Liver (tissue), 9 donors: ENCODE data around the gene ZCCHC8. TPM values are rescaled to one million over a fixed set of nuclear protein-coding genes. Genes with fewer than 3 reads are reported as not detected.

Experiments used
- DNase-seq: peaks from one replicate; pipeline ENCODE4 v3.0.0-alpha.2; 2017; ENCODE audit warnings: low spot score
- H3K27ac ChIP-seq, 2 donors: one replicate each; pipeline ENCODE4 v1.7.0; 2013; ENCODE audit warnings: inconsistent platforms in 2 of 2, low read length in 2 of 2, control low read depth in 1 of 2, low read depth in 1 of 2, mild to moderate bottlenecking in 1 of 2
- H3K27me3 ChIP-seq, 4 donors: one replicate each; pipeline versions ENCODE4 v1.6.1 to v1.7.0; 2013; ENCODE audit warnings: low read length in 3 of 4, inconsistent platforms in 1 of 4, mild to moderate bottlenecking in 1 of 4, moderate library complexity in 1 of 4; ENCODE audit not compliant: control insufficient read depth in 4 of 4, insufficient read depth in 4 of 4
- H3K36me3 ChIP-seq, 4 donors: one replicate each; pipeline versions ENCODE4 v1.6.1 to v1.7.0; 2013; ENCODE audit warnings: low read length in 3 of 4, mild to moderate bottlenecking in 3 of 4, low read depth in 1 of 4, moderate library complexity in 1 of 4; ENCODE audit not compliant: control insufficient read depth in 4 of 4, insufficient read depth in 3 of 4
- H3K4me1 ChIP-seq, 4 donors: one replicate each; pipeline versions ENCODE4 v1.6.1 to v1.7.0; 2013; ENCODE audit warnings: low read length in 3 of 4, mild to moderate bottlenecking in 3 of 4, moderate library complexity in 1 of 4; ENCODE audit not compliant: control insufficient read depth in 4 of 4, insufficient read depth in 4 of 4
- H3K4me3 ChIP-seq, 3 donors: one replicate each; pipeline versions ENCODE4 v1.6.1 to v1.7.0; 2013; ENCODE audit warnings: low read length in 3 of 3, control low read depth in 1 of 3, low read depth in 1 of 3, mild to moderate bottlenecking in 1 of 3
- H3K9ac ChIP-seq, 2 donors: one replicate each; pipeline ENCODE4 v1.7.0; 2013; ENCODE audit warnings: low read length in 2 of 2, mild to moderate bottlenecking in 2 of 2, moderate library complexity in 2 of 2, control low read depth in 1 of 2, low read depth in 1 of 2
- H3K9me3 ChIP-seq, 4 donors: one replicate each; pipeline versions ENCODE4 v1.6.1 to v1.7.0; 2013; ENCODE audit warnings: low read length in 3 of 4; ENCODE audit not compliant: control insufficient read depth in 4 of 4
- EGR1 ChIP-seq, 2 donors: IDR thresholded peaks; 2 replicates each; pipeline ENCODE4 v1.6.1; 2016 to 2018; ENCODE audit warnings: antibody characterized with exemption in 2 of 2, low read depth in 2 of 2
- FOXA2 ChIP-seq: IDR thresholded peaks from 2 replicates; pipeline ENCODE4 v1.6.1; 2016; ENCODE audit warnings: antibody characterized with exemption
- GABPA ChIP-seq, 2 donors: IDR thresholded peaks in 1 of 2; conservative IDR thresholded peaks in 1 of 2; 2 replicates each; pipeline ENCODE4 v1.6.1; 2016; ENCODE audit warnings: antibody characterized with exemption in 2 of 2, mild to moderate bottlenecking in 1 of 2, moderate library complexity in 1 of 2
- HNF4A ChIP-seq, 2 donors: conservative IDR thresholded peaks; 2 replicates each; pipeline ENCODE4 v1.6.1; 2016; ENCODE audit warnings: antibody characterized with exemption in 2 of 2, mild to moderate bottlenecking in 2 of 2
- JUND ChIP-seq, 2 donors: IDR thresholded peaks; 2 replicates each; pipeline ENCODE4 v1.6.1; 2016; ENCODE audit warnings: antibody characterized with exemption in 2 of 2
- NR2F2 ChIP-seq: IDR thresholded peaks from 2 replicates; pipeline ENCODE4 v1.6.1; 2016; ENCODE audit warnings: antibody characterized with exemption
- RAD21 ChIP-seq, 2 donors: IDR thresholded peaks; 2 replicates each; pipeline ENCODE4 v1.6.1; 2016; ENCODE audit warnings: antibody characterized with exemption in 2 of 2, mild to moderate bottlenecking in 2 of 2
- RXRA ChIP-seq, 2 donors: IDR thresholded peaks; 2 replicates each; pipeline ENCODE4 v1.6.1; 2017 to 2018; ENCODE audit warnings: antibody characterized with exemption in 2 of 2, mild to moderate bottlenecking in 1 of 2
- SP1 ChIP-seq: IDR thresholded peaks from 2 replicates; pipeline ENCODE4 v1.6.1; 2018; ENCODE audit warnings: antibody characterized with exemption, mild to moderate bottlenecking
- TAF1 ChIP-seq: conservative IDR thresholded peaks from 2 replicates; pipeline ENCODE4 v1.6.1; 2016; ENCODE audit warnings: antibody characterized with exemption, mild to moderate bottlenecking
- YY1 ChIP-seq: IDR thresholded peaks from 2 replicates; pipeline ENCODE4 v1.6.1; 2016; ENCODE audit warnings: antibody characterized with exemption, mild to moderate bottlenecking
- WGBS: extraction: QIAGEN DNeasy Blood & Tissue Kit; methylation state at CpG from one replicate; pipeline ENCODE4 v1.1.7; 2013; 5-methylcytosine and 5-hydroxymethylcytosine counted together
- polyA plus RNA-seq, 2 donors: library from polyadenylated mRNA; stranded (reverse) in 1 of 2; unstranded in 1 of 2; fragments of 200-250 nt in 1 of 2; fragments of >200 nt in 1 of 2; fragmentation: Nextera tagmentation in 1 of 2; extraction: Ambion mirVana in 1 of 2; gene quantifications; one replicate each; pipeline versions ENCODE4 v1.2.1 to v1.2.3, GENCODE V29; 2013 to 2015
- total RNA-seq, 2 donors: library from RNA; depleted of rRNA; stranded (reverse); fragments of >200 nt; gene quantifications; one replicate each; pipeline ENCODE4 v1.2.3, GENCODE V29; 2014
- TF ChIP-seq, protein P1 (sequence below): IDR thresholded peaks from 2 replicates; pipeline ENCODE4 v1.6.1; 2016; ENCODE audit warnings: antibody characterized with exemption, mild to moderate bottlenecking
- TF ChIP-seq, protein P2 (sequence below): fragments of 150-350 bp; IDR thresholded peaks from 2 replicates; pipeline ENCODE4 v1.5.1; 2017; ENCODE audit warnings: improper control_type of control experiment, low read depth, low read length; ENCODE audit not compliant: missing input control
- TF ChIP-seq, protein P3 (sequence below): IDR thresholded peaks from 2 replicates; pipeline ENCODE4 v1.6.1; 2016; ENCODE audit warnings: antibody characterized with exemption
- TF ChIP-seq, protein P4 (sequence below): IDR thresholded peaks from 2 replicates; pipeline ENCODE4 v1.6.1; 2016; ENCODE audit warnings: antibody characterized with exemption
- TF ChIP-seq, protein P5 (sequence below): IDR thresholded peaks from 2 replicates; pipeline ENCODE4 v1.6.1; 2016; ENCODE audit warnings: antibody characterized with exemption
- donor health status: healthy.
- donor health status: healthy.
- donor health status: healthy.
- donor health status: healthy.
- donor health status: healthy.

ZCCHC8 gene
- total and polyA plus RNA-seq, 4 donors, result 5.2 to 20.5 (median 12.9) TPM

DNA sequence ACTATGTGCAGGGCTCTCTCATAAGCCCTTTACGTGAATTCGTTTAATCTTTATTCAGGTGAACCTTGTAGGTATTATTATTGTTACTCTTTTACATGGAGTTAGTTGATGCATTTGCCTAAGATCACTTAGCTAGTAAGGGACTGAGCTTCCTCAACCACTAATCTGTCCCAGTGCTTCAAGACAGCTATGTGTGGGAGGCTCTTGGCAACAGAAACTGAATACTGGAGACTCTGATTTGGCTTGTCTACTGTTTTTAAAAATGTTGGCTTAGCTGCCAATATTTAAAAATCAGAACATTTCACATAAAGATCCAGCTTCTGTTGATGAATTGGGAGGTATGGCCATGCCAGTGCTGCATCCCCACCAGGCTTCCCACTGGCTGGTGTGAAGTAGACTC is 33.1 kb upstream of the ZCCHC8 start:
- H3K27ac ChIP-seq, result no peak overlapping the region
- no peak for DNase-seq
- H3K4me1 ChIP-seq, result no peaks in the 10 kb centered on the region
- H3K4me3 ChIP-seq, result no peak overlapping the region
- peaks cover 0 to 3% (median 1%) of the 10 kb centered on the region in 4 donors for H3K36me3 ChIP-seq
- no peaks in the 10 kb centered on the region for H3K9me3 ChIP-seq
- H3K9ac ChIP-seq, result no peak overlapping the region
- no peaks in the 10 kb centered on the region for H3K27me3 ChIP-seq
- TF ChIP-seq TAF1, result no peak
- TF ChIP-seq, protein P1, sequence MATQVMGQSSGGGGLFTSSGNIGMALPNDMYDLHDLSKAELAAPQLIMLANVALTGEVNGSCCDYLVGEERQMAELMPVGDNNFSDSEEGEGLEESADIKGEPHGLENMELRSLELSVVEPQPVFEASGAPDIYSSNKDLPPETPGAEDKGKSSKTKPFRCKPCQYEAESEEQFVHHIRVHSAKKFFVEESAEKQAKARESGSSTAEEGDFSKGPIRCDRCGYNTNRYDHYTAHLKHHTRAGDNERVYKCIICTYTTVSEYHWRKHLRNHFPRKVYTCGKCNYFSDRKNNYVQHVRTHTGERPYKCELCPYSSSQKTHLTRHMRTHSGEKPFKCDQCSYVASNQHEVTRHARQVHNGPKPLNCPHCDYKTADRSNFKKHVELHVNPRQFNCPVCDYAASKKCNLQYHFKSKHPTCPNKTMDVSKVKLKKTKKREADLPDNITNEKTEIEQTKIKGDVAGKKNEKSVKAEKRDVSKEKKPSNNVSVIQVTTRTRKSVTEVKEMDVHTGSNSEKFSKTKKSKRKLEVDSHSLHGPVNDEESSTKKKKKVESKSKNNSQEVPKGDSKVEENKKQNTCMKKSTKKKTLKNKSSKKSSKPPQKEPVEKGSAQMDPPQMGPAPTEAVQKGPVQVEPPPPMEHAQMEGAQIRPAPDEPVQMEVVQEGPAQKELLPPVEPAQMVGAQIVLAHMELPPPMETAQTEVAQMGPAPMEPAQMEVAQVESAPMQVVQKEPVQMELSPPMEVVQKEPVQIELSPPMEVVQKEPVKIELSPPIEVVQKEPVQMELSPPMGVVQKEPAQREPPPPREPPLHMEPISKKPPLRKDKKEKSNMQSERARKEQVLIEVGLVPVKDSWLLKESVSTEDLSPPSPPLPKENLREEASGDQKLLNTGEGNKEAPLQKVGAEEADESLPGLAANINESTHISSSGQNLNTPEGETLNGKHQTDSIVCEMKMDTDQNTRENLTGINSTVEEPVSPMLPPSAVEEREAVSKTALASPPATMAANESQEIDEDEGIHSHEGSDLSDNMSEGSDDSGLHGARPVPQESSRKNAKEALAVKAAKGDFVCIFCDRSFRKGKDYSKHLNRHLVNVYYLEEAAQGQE, result no peak
- no peak for TF ChIP-seq YY1
- TF ChIP-seq FOXA2, result no peak
- no peak for TF ChIP-seq GABPA (IDR thresholded peaks at IDR 0.05 in 1 of 2, conservative IDR thresholded peaks at IDR 0.05 in 1 of 2)
- no peak for TF ChIP-seq HNF4A (conservative IDR thresholded peaks at IDR 0.05)
- no peak for TF ChIP-seq RXRA (IDR thresholded peaks at IDR 0.05)
- TF ChIP-seq, protein P2, sequence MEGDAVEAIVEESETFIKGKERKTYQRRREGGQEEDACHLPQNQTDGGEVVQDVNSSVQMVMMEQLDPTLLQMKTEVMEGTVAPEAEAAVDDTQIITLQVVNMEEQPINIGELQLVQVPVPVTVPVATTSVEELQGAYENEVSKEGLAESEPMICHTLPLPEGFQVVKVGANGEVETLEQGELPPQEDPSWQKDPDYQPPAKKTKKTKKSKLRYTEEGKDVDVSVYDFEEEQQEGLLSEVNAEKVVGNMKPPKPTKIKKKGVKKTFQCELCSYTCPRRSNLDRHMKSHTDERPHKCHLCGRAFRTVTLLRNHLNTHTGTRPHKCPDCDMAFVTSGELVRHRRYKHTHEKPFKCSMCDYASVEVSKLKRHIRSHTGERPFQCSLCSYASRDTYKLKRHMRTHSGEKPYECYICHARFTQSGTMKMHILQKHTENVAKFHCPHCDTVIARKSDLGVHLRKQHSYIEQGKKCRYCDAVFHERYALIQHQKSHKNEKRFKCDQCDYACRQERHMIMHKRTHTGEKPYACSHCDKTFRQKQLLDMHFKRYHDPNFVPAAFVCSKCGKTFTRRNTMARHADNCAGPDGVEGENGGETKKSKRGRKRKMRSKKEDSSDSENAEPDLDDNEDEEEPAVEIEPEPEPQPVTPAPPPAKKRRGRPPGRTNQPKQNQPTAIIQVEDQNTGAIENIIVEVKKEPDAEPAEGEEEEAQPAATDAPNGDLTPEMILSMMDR, result no peak
- no peak for TF ChIP-seq NR2F2
- TF ChIP-seq JUND (IDR thresholded peaks at IDR 0.05), result no peak
- TF ChIP-seq RAD21 (IDR thresholded peaks at IDR 0.05), result no peak
- WGBS, result 98% methylated on average over 2 of the region's 2 CpGs

DNA sequence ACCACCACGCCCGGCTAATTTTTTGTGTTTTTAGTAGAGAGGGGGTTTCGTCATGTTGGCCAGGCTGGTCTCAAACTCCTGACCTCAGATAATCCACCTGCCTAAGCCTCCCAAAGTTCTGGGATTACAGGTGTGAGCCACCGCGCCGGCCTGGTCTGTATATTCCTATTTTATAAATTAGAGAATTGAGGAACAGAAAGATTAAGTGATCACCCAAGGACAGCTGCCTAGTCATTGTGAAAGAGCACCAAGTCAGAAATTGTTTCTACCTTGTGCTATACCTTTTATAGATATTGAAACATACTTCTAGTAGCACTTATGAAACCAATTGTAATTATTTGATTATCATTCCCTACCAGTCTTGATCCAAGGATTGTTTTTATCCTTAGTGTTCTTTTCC is 28.3 kb upstream of the ZCCHC8 start:
- Histone ChIP-seq H3K27me3 (no peaks in the 10 kb centered on the region), H3K9me3 (no peaks in the 10 kb centered on the region), H3K27ac (no peak overlapping the region), H3K36me3 (peaks cover 0 to 3% (median under 1%) of the 10 kb centered on the region in 4 donors), H3K9ac (no peak overlapping the region), H3K4me1 (peaks cover 0 to 23% (median 19%) of the 10 kb centered on the region in 4 donors), H3K4me3 (no peak overlapping the region)
- DNase-seq, result no peak
- WGBS, result 96% methylated on average over 6 of the region's 6 CpGs
- TF ChIP-seq, protein P3, sequence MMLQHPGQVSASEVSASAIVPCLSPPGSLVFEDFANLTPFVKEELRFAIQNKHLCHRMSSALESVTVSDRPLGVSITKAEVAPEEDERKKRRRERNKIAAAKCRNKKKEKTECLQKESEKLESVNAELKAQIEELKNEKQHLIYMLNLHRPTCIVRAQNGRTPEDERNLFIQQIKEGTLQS, result no peak
- TF ChIP-seq, protein P4, sequence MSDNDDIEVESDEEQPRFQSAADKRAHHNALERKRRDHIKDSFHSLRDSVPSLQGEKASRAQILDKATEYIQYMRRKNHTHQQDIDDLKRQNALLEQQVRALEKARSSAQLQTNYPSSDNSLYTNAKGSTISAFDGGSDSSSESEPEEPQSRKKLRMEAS, result no peak
- TF ChIP-seq TAF1, result no peak
- no peak for TF ChIP-seq JUND (IDR thresholded peaks at IDR 0.05)
- no peak for TF ChIP-seq HNF4A (conservative IDR thresholded peaks at IDR 0.05)
- no peak for TF ChIP-seq RAD21 (IDR thresholded peaks at IDR 0.05)
- no peak for TF ChIP-seq SP1
- TF ChIP-seq, protein P2, result no peak
- TF ChIP-seq, protein P5, sequence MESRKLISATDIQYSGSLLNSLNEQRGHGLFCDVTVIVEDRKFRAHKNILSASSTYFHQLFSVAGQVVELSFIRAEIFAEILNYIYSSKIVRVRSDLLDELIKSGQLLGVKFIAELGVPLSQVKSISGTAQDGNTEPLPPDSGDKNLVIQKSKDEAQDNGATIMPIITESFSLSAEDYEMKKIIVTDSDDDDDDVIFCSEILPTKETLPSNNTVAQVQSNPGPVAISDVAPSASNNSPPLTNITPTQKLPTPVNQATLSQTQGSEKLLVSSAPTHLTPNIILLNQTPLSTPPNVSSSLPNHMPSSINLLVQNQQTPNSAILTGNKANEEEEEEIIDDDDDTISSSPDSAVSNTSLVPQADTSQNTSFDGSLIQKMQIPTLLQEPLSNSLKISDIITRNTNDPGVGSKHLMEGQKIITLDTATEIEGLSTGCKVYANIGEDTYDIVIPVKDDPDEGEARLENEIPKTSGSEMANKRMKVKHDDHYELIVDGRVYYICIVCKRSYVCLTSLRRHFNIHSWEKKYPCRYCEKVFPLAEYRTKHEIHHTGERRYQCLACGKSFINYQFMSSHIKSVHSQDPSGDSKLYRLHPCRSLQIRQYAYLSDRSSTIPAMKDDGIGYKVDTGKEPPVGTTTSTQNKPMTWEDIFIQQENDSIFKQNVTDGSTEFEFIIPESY, result no peak
- no peak for TF ChIP-seq GABPA (IDR thresholded peaks at IDR 0.05 in 1 of 2, conservative IDR thresholded peaks at IDR 0.05 in 1 of 2)
- TF ChIP-seq EGR1 (IDR thresholded peaks at IDR 0.05; ENCODE audit: low read depth in 2 of 2), result no peak
- TF ChIP-seq NR2F2, result no peak
- no peak for TF ChIP-seq FOXA2
